ENCODE data around the gene OPHN1. TPM values are rescaled to one million over a fixed set of nuclear protein-coding genes. Genes with fewer than 3 reads are reported as not detected.
A peak's percentile ranks its signal among the peaks of the same experiment; 100 is the strongest.

Gene OPHN1
- total RNA-seq, 1 donor: 9.4 TPM

DNA sequence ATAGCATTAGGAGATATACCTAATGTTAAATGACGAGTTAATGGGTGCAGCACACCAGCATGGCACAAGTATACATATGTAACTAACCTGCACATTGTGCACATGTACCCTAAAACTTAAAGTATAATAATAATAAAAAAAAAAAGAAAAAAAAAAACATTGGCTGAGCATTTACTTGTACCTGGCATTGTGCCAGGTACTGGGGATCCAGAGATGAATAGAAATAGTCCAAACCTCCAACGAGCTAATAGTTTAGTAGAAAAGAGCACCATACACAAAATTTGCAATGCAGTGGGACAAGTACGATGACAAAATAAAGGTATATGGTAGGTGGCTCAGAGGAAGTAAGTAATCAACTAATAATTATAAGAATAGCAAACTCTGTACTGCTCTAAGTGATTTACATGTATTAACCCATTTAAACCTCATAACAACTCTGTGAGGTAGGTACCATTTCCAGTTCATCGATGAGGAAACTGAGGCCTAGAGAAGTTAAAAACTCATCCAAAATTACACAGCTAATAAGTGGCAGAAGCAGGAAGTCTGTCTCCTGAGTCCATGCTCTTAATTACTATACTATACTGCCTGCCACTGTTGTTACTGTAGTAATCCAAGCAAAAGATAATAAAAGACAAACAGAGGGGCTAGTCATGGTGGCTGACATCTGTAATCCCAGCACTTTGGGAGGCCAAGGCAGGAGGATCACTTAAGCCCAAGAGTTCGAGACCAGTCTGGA, 319.3 kb downstream of the OPHN1 start:
- H3K4me3 ChIP-seq (ENCODE audit: low read depth, low read length): no peak overlapping the region
- no peak for DNase-seq (ENCODE audit: low read depth)
- TF ChIP-seq, protein P1, sequence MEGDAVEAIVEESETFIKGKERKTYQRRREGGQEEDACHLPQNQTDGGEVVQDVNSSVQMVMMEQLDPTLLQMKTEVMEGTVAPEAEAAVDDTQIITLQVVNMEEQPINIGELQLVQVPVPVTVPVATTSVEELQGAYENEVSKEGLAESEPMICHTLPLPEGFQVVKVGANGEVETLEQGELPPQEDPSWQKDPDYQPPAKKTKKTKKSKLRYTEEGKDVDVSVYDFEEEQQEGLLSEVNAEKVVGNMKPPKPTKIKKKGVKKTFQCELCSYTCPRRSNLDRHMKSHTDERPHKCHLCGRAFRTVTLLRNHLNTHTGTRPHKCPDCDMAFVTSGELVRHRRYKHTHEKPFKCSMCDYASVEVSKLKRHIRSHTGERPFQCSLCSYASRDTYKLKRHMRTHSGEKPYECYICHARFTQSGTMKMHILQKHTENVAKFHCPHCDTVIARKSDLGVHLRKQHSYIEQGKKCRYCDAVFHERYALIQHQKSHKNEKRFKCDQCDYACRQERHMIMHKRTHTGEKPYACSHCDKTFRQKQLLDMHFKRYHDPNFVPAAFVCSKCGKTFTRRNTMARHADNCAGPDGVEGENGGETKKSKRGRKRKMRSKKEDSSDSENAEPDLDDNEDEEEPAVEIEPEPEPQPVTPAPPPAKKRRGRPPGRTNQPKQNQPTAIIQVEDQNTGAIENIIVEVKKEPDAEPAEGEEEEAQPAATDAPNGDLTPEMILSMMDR (IDR thresholded peaks at IDR 0.05; ENCODE audit: insufficient read depth, low read length): no peak

DNA sequence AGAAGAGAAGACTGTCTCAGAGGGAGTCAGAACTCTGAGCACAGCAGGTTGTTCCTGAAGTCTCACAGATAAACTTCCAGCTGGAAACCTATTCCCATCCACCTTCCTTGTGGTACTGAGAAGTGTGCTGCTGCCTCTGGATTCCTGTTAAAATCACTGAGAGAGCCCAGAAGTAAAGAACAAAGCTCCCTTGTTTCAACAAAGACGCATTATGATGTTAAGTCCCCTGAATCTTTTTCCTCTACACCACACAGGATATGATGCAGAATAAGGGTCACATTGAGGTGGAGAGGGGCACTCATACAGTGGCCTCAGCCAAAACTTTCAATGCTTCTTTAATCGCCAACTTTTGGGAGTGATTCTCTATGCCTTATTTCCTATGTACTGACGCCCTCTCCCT, 321.0 kb downstream of the OPHN1 start:
- no peak for DNase-seq (ENCODE audit: low read depth)
- TF ChIP-seq, protein P1 (IDR thresholded peaks at IDR 0.05; ENCODE audit: insufficient read depth, low read length): no peak
- no peak overlapping the region for H3K4me3 ChIP-seq (ENCODE audit: low read depth, low read length)

DNA sequence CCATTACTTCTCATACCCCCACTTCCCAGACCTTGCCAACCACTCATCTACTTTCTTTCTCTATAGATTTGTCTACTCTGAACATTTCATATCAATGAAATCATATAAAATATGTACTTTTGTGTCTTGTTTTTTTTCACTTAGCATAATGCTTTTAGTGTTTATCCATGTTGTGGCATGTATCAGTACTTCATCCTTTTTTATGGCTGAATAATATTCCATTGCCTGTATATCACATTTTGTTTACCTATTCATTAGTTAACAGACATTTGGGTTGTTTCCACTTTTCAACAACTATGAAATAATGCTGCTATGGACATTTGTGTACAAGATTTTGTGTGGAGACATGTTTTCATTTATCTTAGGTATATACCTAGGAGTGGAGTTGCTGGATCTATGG, 324.1 kb downstream of the OPHN1 start:
- no peak for DNase-seq (ENCODE audit: low read depth)
- no peak overlapping the region for H3K4me3 ChIP-seq (ENCODE audit: low read depth, low read length)
- TF ChIP-seq, protein P1 (IDR thresholded peaks at IDR 0.05; ENCODE audit: insufficient read depth, low read length): no peak

DNA sequence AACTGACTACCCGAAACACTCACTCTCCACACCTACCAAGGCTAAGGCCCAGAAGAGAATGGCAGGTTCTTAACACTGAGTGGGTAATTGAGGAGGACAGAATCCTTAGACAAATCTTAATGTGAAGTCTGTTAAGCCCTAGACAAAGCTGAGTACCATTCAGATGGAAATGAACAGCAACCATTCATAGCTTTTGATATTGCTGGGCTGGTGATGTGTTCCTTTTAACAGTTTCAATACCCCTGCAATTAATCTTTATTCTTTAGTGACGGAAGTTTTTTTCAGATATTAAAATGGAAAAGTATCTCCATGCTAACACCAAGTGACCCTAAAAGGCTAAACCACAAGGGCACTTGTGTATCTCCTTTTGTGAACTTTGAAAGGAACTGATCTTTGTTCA, 334.9 kb downstream of the OPHN1 start:
- TF ChIP-seq, protein P1 (IDR thresholded peaks at IDR 0.05; ENCODE audit: insufficient read depth, low read length): no peak
- DNase-seq (ENCODE audit: low read depth): no peak
- no peak overlapping the region for H3K4me3 ChIP-seq (ENCODE audit: low read depth, low read length)

DNA sequence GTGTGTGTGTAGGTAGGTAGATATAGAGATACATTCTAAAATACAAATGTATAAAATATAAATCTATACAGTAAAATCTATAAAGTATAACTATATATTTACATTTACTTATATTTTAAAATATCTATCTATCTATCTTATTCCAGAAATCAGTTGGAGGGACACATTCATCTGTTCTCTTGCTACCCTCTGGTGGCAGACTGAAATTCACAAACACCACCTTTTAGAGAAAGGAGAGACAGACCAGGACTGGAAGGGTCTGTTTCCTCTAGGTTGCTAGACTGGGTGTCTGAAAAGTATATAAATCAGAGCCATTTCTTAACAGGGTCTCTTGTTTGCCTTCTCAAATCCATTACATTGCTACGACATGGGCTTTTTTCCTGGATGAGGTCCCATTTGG, 343.0 kb downstream of the OPHN1 start:
- TF ChIP-seq, protein P1 (IDR thresholded peaks at IDR 0.05; ENCODE audit: insufficient read depth, low read length): peak; percentile 12
- H3K4me3 ChIP-seq (ENCODE audit: low read depth, low read length): no peak overlapping the region
- DNase-seq (ENCODE audit: low read depth): peak; percentile 11

DNA sequence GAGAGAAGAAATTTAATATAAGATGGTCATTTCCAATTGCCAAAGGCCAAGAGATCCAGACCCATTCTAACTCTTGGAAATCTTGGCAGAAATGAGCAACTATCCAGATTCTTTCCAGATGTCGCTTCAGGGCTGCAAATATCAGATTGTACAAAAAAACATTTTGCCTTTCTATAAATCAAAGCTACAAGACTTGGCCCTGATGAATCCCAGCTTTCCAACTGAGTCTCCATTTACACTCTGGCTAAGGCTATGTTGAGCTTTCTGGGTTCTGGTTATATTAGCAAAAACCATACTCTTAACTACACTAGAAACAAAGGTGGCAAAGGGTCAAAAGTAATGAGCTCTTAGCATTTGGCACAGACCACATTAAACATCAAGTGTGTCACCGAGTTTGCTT, 345.8 kb downstream of the OPHN1 start:
- no peak overlapping the region for H3K4me3 ChIP-seq (ENCODE audit: low read depth, low read length)
- TF ChIP-seq, protein P1 (IDR thresholded peaks at IDR 0.05; ENCODE audit: insufficient read depth, low read length): no peak
- peak; percentile 26 for DNase-seq (ENCODE audit: low read depth)

DNA sequence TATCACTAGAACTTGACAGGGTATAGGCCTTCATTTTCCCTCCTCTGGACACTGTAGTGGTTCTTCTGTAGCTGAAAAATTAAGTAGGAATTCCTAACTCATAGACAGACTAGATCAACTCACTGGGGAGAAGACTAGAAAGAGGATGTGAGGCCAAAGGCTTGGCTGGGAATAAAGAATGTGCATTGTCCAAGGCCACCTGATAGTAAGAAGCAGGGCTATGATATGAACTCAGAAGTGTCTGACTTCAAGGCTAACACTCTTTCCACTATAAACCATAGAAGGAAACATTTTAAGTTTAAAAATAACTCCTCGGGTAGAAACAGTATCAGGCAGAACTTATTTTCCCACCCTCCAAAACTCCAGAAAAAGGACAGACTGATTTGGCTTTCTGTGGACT, 346.6 kb downstream of the OPHN1 start:
- TF ChIP-seq, protein P1 (IDR thresholded peaks at IDR 0.05; ENCODE audit: insufficient read depth, low read length): no peak

More for the DNA sequence above, 346.6 kb downstream of the OPHN1 start:
- H3K4me3 ChIP-seq (ENCODE audit: low read depth, low read length): no peak overlapping the region
- no peak for DNase-seq (ENCODE audit: low read depth)
